HCEC 1CT (cell line): ENCODE results near the gene CMIP.
"Not testable (repeated sequence)": the region's sequence is repeated elsewhere in the genome, so short reads cannot be mapped to it uniquely, and the experiment has no call there.

Experiments used
- DNase-seq: peaks from one replicate; pipeline ENCODE4 v3.0.0-alpha.2; 2017

CMIP gene

DNA sequence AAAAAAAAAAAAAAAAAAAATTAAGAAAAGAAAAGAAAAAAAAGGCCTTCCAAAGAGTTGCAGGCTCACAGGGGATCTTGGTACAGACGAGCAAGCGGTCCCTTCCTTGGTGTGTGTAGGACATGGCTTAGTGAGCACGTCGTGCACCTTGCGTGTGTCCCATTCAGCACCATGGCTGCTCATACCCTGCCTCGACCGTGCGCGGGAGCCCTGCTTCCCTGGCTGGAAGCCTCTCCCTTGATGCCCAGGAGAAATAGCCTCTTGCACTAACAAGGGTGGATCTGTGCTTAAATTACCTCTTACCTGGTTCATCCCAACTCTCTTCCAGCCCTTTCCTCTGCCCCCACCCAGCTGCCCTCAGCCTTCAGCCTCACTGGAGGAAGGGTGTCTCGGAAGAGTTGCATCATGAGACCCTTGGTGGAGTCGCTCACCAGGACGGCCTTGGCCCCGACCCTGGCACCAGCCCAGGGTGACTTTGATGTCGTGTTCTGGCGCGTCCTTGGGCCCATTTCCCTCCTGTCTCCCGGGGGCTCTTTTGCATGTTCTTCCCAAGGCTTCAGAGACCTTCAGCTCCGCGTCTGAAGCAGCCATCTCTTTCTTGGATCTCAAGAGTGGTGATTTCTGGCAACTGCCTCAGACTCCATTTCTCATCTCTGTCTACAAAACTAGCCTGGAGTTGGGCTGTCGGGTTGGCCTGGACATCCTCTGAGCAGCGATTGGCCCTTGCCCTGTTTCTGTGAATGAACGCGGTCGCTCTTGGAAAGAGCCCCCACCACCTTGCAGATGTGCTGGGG lies 127.2 kb downstream of the CMIP start:
- no peak for DNase-seq

GRCh38 chr16:81572386-81573144 lies 128.0 kb downstream of the CMIP start:
- DNase-seq, result no peak

- DNase-seq, result no peak
Measured at GRCh38 chr16:81573533-81574020, 129.0 kb downstream of the CMIP start.

GRCh38 chr16:81574168-81574567 lies 129.6 kb downstream of the CMIP start:
- no peak for DNase-seq

- no peak for DNase-seq
Measured at GRCh38 chr16:81575307-81575706, 130.7 kb downstream of the CMIP start.

DNA sequence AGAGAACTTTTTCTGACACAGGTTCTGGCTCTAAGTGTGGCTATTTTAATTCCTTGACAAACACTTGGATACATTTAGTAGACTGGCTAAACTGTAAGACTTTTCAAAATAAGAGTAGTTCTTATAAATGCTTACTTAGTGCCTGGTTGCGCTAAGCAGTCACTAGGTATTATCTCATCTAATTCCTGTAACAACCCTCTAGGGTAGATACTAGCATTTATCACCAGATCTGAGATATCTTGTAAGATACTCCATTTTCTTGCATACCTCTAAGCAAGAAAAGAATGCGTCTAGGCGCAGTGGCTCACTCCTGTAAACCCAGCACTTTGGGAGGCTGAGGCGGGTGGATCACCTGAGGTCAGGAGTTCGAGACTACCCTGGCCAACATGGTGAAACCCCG lies 131.2 kb downstream of the CMIP start:
- DNase-seq, result no peak

- no peak for DNase-seq
Measured at GRCh38 chr16:81576696-81577095, 132.1 kb downstream of the CMIP start.

- not testable (repeated sequence) for DNase-seq
Measured at GRCh38 chr16:81577272-81577671, 132.7 kb downstream of the CMIP start.

- no peak for DNase-seq
Measured at GRCh38 chr16:81578076-81578475, 133.5 kb downstream of the CMIP start.

- no peak for DNase-seq
Measured at GRCh38 chr16:81578636-81579413, 134.2 kb downstream of the CMIP start.

DNA sequence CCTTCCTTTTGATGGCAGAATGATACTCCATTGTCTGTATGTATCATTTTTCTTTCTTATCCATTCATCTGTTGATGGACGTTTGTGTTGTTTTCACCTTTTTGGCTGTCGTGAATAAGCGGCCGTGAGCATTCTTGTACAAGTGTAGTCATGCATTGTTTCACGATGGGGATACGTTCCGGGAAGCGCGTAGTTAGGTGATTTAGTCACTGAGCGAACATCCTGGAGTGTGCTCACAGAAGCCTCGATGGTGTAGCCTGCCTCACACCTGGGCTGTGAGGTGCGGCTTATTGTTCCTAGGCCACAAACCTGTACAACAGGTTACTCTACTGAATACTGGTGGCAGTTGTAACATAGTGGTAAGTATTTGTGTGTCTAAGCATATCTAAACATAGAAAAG lies 136.5 kb downstream of the CMIP start:
- DNase-seq, result no peak

GRCh38 chr16:81582655-81583441 lies 138.2 kb downstream of the CMIP start:
- no peak for DNase-seq

DNA sequence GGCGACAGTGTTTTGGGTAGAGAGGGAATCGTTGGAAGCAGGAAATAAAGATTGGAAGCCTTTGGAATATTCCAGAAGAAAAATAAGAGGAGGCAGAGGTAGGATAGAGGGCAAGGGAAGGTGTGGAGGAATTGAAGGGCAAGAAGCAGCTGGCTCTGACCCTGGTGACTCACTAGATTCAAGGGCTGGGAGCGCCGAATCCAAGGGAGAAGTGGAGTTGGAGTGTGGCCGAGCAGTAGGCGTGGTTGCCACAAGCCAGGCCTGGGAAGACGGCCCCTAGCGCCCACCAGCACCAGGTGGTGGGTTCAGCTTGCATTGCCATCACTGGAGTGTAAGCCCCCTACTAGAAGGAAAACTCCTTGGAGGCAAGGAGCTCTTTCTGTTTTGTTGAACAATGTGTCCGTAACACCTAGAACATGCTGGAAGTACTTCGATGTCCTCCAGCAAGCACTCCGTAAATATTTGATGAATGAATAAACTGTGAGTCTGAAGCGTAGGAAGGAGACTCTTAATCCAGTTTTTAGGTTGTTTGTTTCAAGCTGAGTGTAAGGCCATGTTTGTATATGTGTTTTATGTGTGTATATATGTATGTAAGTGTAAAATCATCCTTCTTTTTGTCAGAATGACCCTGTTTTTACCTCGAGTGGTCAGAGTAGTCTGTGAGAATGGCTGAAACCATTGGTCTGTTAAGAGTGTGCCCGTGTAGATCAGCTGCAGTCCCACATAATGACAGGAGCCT lies 139.5 kb downstream of the CMIP start:
- peak; percentile 64 for DNase-seq

DNA sequence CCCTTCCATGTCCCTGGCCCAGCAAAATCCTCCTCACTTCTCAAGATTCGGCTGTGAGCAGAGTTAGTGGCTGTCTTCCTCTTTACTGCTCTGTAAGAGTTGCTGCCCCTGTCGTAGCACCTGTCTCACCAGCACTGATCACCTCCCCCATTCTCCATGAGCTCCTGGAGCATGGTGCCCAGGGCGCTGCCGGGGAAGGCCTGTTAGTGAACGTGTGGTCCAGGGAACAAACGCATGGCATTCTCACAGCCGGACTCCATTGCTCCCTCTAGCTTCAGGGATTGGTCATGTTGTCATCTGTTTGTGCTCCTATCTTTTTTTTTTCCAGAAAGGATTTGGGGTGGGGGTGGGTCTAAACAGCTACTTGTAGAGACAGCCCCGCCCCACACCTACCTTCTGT lies 141.2 kb downstream of the CMIP start:
- no peak for DNase-seq

- peak; percentile 30 for DNase-seq
Measured at GRCh38 chr16:81586417-81586816, 141.8 kb downstream of the CMIP start.

DNA sequence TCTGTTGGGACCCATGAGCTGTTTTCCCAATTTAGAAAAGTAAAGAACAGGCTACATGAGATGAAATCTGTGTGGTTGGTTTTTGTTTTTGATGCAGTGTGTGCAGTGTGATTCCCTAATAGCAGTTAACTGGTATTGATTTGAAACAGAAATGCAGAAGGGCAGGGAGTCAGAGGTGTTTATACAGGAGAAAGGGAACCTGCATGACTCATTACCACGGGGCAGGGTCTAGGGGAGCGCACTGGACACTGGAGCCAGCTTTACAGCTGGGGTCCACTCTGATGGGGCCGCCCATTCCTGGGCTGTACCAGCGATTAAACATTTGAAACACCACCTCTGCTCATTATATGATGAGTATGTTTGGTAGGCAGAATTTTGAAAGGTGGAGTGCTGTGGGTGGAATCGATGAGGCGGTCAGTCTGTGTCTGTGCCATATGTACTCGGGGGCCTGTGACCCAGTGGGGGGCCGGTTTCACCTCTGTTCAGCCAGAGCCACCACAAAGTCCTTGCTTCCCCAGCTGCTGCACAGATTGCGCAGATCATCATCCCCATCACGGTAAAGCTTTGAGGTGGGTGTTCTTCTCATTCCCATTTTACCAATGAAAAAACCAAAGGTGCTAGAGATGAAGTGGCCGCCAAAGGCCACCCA lies 142.5 kb downstream of the CMIP start:
- DNase-seq, result no peak

GRCh38 chr16:81587626-81588160 lies 143.1 kb downstream of the CMIP start:
- no peak for DNase-seq

GRCh38 chr16:81588326-81589081 lies 143.9 kb downstream of the CMIP start:
- no peak for DNase-seq

DNA sequence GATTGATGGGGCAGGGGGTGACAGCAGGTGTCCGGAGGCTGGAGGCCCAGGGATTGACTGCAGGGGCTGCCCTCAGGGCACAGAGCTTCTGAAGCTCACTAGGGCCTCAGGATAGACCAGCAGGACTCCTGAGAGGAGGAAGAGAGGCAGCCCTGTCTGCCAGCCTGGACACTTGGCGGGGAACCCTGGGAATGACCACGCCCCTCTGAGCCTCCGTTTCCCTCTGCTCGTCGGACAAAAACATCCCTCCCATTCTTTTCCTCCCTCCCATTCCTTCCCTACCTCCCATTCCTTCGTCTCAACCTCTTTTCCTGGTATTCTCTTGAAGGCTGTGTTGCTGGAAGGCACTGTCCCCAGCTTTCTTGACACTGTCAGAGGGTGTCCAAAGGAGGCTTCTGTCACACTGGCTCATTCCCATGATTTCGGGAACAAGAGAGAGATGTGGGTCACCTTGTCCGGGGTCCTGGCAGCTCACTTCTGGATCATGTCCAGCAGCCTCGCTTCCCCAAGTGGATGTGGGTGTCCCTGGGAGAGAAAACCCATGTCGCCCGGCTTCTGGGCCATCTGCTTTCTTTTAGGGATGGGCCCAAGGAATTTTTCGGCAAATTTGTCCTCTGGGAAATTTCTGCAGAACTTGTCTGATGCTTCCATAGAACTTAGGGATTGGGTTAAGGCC lies 145.5 kb downstream of the CMIP start:
- no peak for DNase-seq
